ENCODE results near the gene ANKRD40.
"Not testable (repeated sequence)": the region's sequence is repeated elsewhere in the genome, so short reads cannot be mapped to it uniquely, and the experiment has no call there.

The ANKRD40 gene

GRCh38 chr17:50685334-50685665 lies 22.4 kb downstream of the ANKRD40 start:
- no peak for DNase-seq

- DNase-seq = no peak
Observed at GRCh38 chr17:50684612-50685333, 22.9 kb downstream of the ANKRD40 start.

GRCh38 chr17:50684288-50684611 lies 23.5 kb downstream of the ANKRD40 start:
- no peak for DNase-seq

GRCh38 chr17:50683434-50684287 lies 24.1 kb downstream of the ANKRD40 start:
- DNase-seq = no peak

GRCh38 chr17:50682938-50683337 lies 24.8 kb downstream of the ANKRD40 start:
- no peak for DNase-seq

GRCh38 chr17:50682441-50682840 lies 25.3 kb downstream of the ANKRD40 start:
- no peak for DNase-seq

- DNase-seq = no peak
Observed at GRCh38 chr17:50681263-50682200, 26.2 kb downstream of the ANKRD40 start.

- DNase-seq = not testable (repeated sequence)
Observed at GRCh38 chr17:50680543-50681262, 27.0 kb downstream of the ANKRD40 start.

GRCh38 chr17:50680126-50680525 lies 27.6 kb downstream of the ANKRD40 start:
- DNase-seq = no peak

GRCh38 chr17:50679008-50679544 lies 28.6 kb downstream of the ANKRD40 start:
- DNase-seq = no peak

GRCh38 chr17:50677851-50678375 lies 29.8 kb downstream of the ANKRD40 start:
- no peak for DNase-seq

GRCh38 chr17:50676065-50676975 lies 31.4 kb downstream of the ANKRD40 start:
- DNase-seq = no peak

GRCh38 chr17:50675627-50676026 lies 32.1 kb downstream of the ANKRD40 start:
- DNase-seq = no peak

- DNase-seq = no peak
Observed at GRCh38 chr17:50675190-50675589, 32.5 kb downstream of the ANKRD40 start.

GRCh38 chr17:50672831-50673551 lies 34.7 kb downstream of the ANKRD40 start:
- DNase-seq = no peak

GRCh38 chr17:50672071-50672470 lies 35.6 kb downstream of the ANKRD40 start:
- no peak for DNase-seq

- no peak for DNase-seq
Observed at GRCh38 chr17:50668838-50669581, 38.7 kb downstream of the ANKRD40 start.

- DNase-seq = no peak
Observed at GRCh38 chr17:50668025-50668837, 39.5 kb downstream of the ANKRD40 start.
